Mucosa of descending colon (tissue), 3 donors: Measurements from ENCODE around the gene COL13A1. TPM values are rescaled to one million over a fixed set of nuclear protein-coding genes. Genes with fewer than 3 reads are reported as not detected.

Source experiments
- ATAC-seq: fragments of 200-7000 bp; cut with Tn5 transposase; one replicate; pipeline ENCODE4 v1.9.1; 2020; ENCODE audit warnings: mild to moderate bottlenecking, moderate library complexity
- DNase-seq, 3 donors: peaks; one replicate each; pipeline ENCODE4 v3.0.0-alpha.2; 2020
- H3K36me3 ChIP-seq: fragments of 200-600 bp; one replicate; pipeline ENCODE4 v1.8.0; 2021; ENCODE audit warnings: low read depth, mild to moderate bottlenecking
- H3K4me1 ChIP-seq: fragments of 200-600 bp; one replicate; pipeline ENCODE4 v1.8.0; 2021; ENCODE audit warnings: low read depth, mild to moderate bottlenecking
- H3K4me3 ChIP-seq: fragments of 200-600 bp; one replicate; pipeline ENCODE4 v1.8.0; 2021; ENCODE audit warnings: mild to moderate bottlenecking
- H3K9me3 ChIP-seq: fragments of 200-600 bp; one replicate; pipeline ENCODE4 v1.8.0; 2021; ENCODE audit warnings: mild to moderate bottlenecking
- CTCF ChIP-seq: fragments of 200-600 bp; IDR thresholded peaks from one replicate; pipeline ENCODE4 v1.8.0; 2022; ENCODE audit warnings: antibody characterized with exemption, mild to moderate bottlenecking
- intact Hi-C, 2 donors: fragments of 100-400 bp; cut with DNase I in 1 of 2; cut with micrococcal nuclease in 1 of 2; formaldehyde crosslinking; loops; one replicate each; pipeline versions ENCODE4 v1.11.0 to v1.11.1; 2022; cut with DNase I, micrococcal nuclease
- total RNA-seq, 3 donors: library from RNA; stranded (reverse); fragmentation: NEBNext Ultra II Directional in 2 of 3; extraction: Animal tissue kit (Norgen Biotek cat#: 25700) in 2 of 3; gene quantifications; one replicate each; pipeline versions ENCODE4 v1.2.1 to v1.2.4, GENCODE V29; 2021 to 2023
- donor health status: DM: no; HTN: no; CAD: no; lungs with moderate emphysema.
- donor health status: DM: no; HTN: no; CAD: no.
- donor health status: DM: no; HTN: yes; CAD: no.

COL13A1 gene
- total RNA-seq, 3 donors from 2014 or later = 1.0 to 2.3 (median 1.0) TPM

GRCh38 chr10:69885379-69886013 lies 83.8 kb downstream of the COL13A1 start:
- Histone ChIP-seq H3K36me3 (no peaks in the 10 kb centered on the region), H3K4me3 (no peak overlapping the region), H3K4me1 (peaks cover 27% of the 10 kb centered on the region), H3K9me3 (no peaks in the 10 kb centered on the region)
- ATAC-seq (no peak), DNase-seq (peak in 1 of 3 donors; percentile 25)
- intact Hi-C loops = no loop called here
- peak; percentile 21 for TF ChIP-seq CTCF

- ATAC-seq (peak; percentile 8), DNase-seq (peak in 1 of 3 donors; percentile 51)
- no peaks in the 10 kb centered on the region for H3K36me3 ChIP-seq
These were observed 87.3 kb downstream of the COL13A1 start for GRCh38 chr10:69888882-69889584.

GRCh38 chr10:69890065-69890847 lies 88.5 kb downstream of the COL13A1 start:
- Histone ChIP-seq H3K36me3 (no peaks in the 10 kb centered on the region), H3K4me3 (no peak overlapping the region), H3K9me3 (no peaks in the 10 kb centered on the region), H3K4me1 (peaks cover 43% of the 10 kb centered on the region)
- TF ChIP-seq CTCF = no peak
- intact Hi-C loops = no loop called here
- ATAC-seq = peak; percentile 37
- DNase-seq = no peak

More at GRCh38 chr10:69888882-69889584, 87.3 kb downstream of the COL13A1 start:
- Histone ChIP-seq H3K9me3 (no peaks in the 10 kb centered on the region), H3K4me3 (no peak overlapping the region), H3K4me1 (peaks cover 46% of the 10 kb centered on the region)
- intact Hi-C loops = no loop called here
- no peak for TF ChIP-seq CTCF

- ATAC-seq = peak; percentile 77
- peaks cover 45% of the 10 kb centered on the region for H3K4me1 ChIP-seq
These were observed 89.4 kb downstream of the COL13A1 start for GRCh38 chr10:69891057-69891617.

More at GRCh38 chr10:69891057-69891617, 89.4 kb downstream of the COL13A1 start:
- Histone ChIP-seq H3K36me3 (no peaks in the 10 kb centered on the region), H3K4me3 (no peak overlapping the region), H3K9me3 (no peaks in the 10 kb centered on the region)
- intact Hi-C loops = no loop called here
- TF ChIP-seq CTCF = no peak
- peak in 2 of 3 donors; percentile 66 to 92 for DNase-seq
